ENCODE results near the gene COX8C.

Gene COX8C
- total RNA-seq = 0 reads per million in 4 donors

- no peak for DNase-seq
Observed at GRCh38 chr14:93346926-93347721, at the start of gene COX8C. TSS of gene COX8C (plus strand) at chr14:93347182. CDS start at chr14:93347269, 87 bp downstream.

- DNase-seq = no peak
Observed at GRCh38 chr14:93299416-93299815, 47.6 kb upstream of the COX8C start.

- DNase-seq = no peak
Observed at GRCh38 chr14:93299866-93300265, 47.1 kb upstream of the COX8C start.

GRCh38 chr14:93301821-93302447 is 45.0 kb upstream of the COX8C start:
- no peak for DNase-seq

GRCh38 chr14:93302688-93303581 is 44.0 kb upstream of the COX8C start:
- no peak for DNase-seq

- no peak for DNase-seq
Observed at GRCh38 chr14:93303659-93304058, 43.3 kb upstream of the COX8C start.

- no peak for DNase-seq
Observed at GRCh38 chr14:93304771-93305170, 42.2 kb upstream of the COX8C start.

GRCh38 chr14:93305725-93306418 is 41.1 kb upstream of the COX8C start:
- no peak for DNase-seq

- DNase-seq = no peak
Observed at GRCh38 chr14:93306812-93307211, 40.2 kb upstream of the COX8C start.

GRCh38 chr14:93308686-93309345 is 38.2 kb upstream of the COX8C start:
- DNase-seq = no peak

- no peak for DNase-seq
Observed at GRCh38 chr14:93309427-93309966, 37.5 kb upstream of the COX8C start.

- no peak for DNase-seq
Observed at GRCh38 chr14:93311082-93311481, 35.9 kb upstream of the COX8C start.

- no peak for DNase-seq
Observed at GRCh38 chr14:93315575-93315974, 31.4 kb upstream of the COX8C start.

GRCh38 chr14:93316716-93317115 is 30.3 kb upstream of the COX8C start:
- DNase-seq = no peak

GRCh38 chr14:93317210-93317874 is 29.6 kb upstream of the COX8C start:
- DNase-seq = no peak

GRCh38 chr14:93317875-93318807 is 28.8 kb upstream of the COX8C start:
- no peak for DNase-seq

GRCh38 chr14:93318927-93319326 is 28.1 kb upstream of the COX8C start:
- DNase-seq = no peak

GRCh38 chr14:93319494-93319893 is 27.5 kb upstream of the COX8C start:
- no peak for DNase-seq

GRCh38 chr14:93319958-93320357 is 27.0 kb upstream of the COX8C start:
- DNase-seq = no peak

GRCh38 chr14:93320489-93320888 is 26.5 kb upstream of the COX8C start:
- no peak for DNase-seq
